Peyer's patch (tissue), 4 donors: ENCODE measurements around the gene DRAXIN. TPM values are rescaled to one million over a fixed set of nuclear protein-coding genes. Genes with fewer than 3 reads are reported as not detected.

Source experiments
- DNase-seq, 3 donors: peaks; one replicate each; pipeline ENCODE4 v3.0.0-alpha.2; 2017 to 2019
- H3K27ac ChIP-seq, 4 donors: fragments of 200-600 bp; sonication (generic); one replicate each; pipeline ENCODE4 v1.5.1; 2016 to 2019
- H3K27me3 ChIP-seq, 2 donors: fragments of 200-600 bp; sonication (generic); one replicate each; pipeline ENCODE4 v1.5.1; 2019
- H3K36me3 ChIP-seq, 3 donors: fragments of 200-600 bp; sonication (generic); one replicate each; pipeline ENCODE4 v1.5.1; 2016 to 2019
- H3K4me1 ChIP-seq, 4 donors: fragments of 200-600 bp; sonication (generic); one replicate each; pipeline ENCODE4 v1.5.1; 2016 to 2019
- H3K4me3 ChIP-seq, 4 donors: fragments of 200-600 bp; sonication (generic); 1 replicate in 3 of 4; 2 replicates in 1 of 4; pipeline ENCODE4 v1.5.1; 2016 to 2019; ENCODE audit warnings: mild to moderate bottlenecking in 1 of 4
- H3K9me3 ChIP-seq, 4 donors: fragments of 200-600 bp; sonication (generic); one replicate each; pipeline ENCODE4 v1.5.1; 2016 to 2019; ENCODE audit warnings: mild to moderate bottlenecking in 1 of 4
- CTCF ChIP-seq, 6 experiments: fragments of 450-650 bp in 4 of 6; fragments of 200-600 bp in 2 of 6; sonication (generic) in 1 of 6; IDR thresholded peaks; one replicate each; pipeline ENCODE4 v1.5.1; 2017 to 2019; ENCODE audit warnings: antibody characterized with exemption in 6 of 6, mild to moderate bottlenecking in 3 of 6, moderate library complexity in 1 of 6
- POLR2A ChIP-seq, 2 donors: fragments of 450-650 bp; IDR thresholded peaks; one replicate each; pipeline ENCODE4 v1.5.1; 2017; ENCODE audit warnings: antibody characterized with exemption in 2 of 2, mild to moderate bottlenecking in 2 of 2, moderate library complexity in 2 of 2
- total RNA-seq, 4 donors: library from RNA; depleted of rRNA; stranded (reverse); fragments of >200 nt; gene quantifications; one replicate each; pipeline ENCODE4 v1.1.0, GENCODE V29; 2016

The DRAXIN gene
- total RNA-seq, 4 donors from 2014 or later, result not detected

GRCh38 chr1:11675325-11675724 lies 16.2 kb upstream of the DRAXIN start:
- Histone ChIP-seq H3K9me3 (no peaks in the 10 kb centered on the region), H3K27ac (no peak overlapping the region), H3K4me3 (no peak overlapping the region), H3K36me3 (peaks cover 0 to 35% (median 0%) of the 10 kb centered on the region in 3 donors), H3K4me1 (peaks cover 0 to 4% (median 0%) of the 10 kb centered on the region in 4 donors), H3K27me3 (no peaks in the 10 kb centered on the region)
- no peak for DNase-seq
- TF ChIP-seq CTCF (IDR thresholded peaks at IDR 0.05) (no peak), POLR2A (IDR thresholded peaks at IDR 0.05) (no peak)

- H3K9me3 ChIP-seq, result no peaks in the 10 kb centered on the region
- H3K4me1 ChIP-seq, result peaks cover 0 to 6% (median 0%) of the 10 kb centered on the region in 4 donors
- H3K27me3 ChIP-seq, result no peaks in the 10 kb centered on the region
- no peak overlapping the region for H3K4me3 ChIP-seq
- DNase-seq, result no peak
- H3K27ac ChIP-seq, result no peak overlapping the region
- H3K36me3 ChIP-seq, result peaks cover 0 to 35% (median 0%) of the 10 kb centered on the region in 3 donors
- TF ChIP-seq POLR2A (IDR thresholded peaks at IDR 0.05) (no peak), CTCF (IDR thresholded peaks at IDR 0.05) (no peak)
Measured at GRCh38 chr1:11676386-11677103, 15.0 kb upstream of the DRAXIN start.

GRCh38 chr1:11678442-11678841 lies 13.1 kb upstream of the DRAXIN start:
- H3K4me1 ChIP-seq, result peaks cover 0 to 11% (median 0%) of the 10 kb centered on the region in 4 donors
- DNase-seq, result no peak
- H3K36me3 ChIP-seq, result peaks cover 0 to 20% (median 0%) of the 10 kb centered on the region in 3 donors
- no peak overlapping the region for H3K4me3 ChIP-seq
- H3K9me3 ChIP-seq, result no peaks in the 10 kb centered on the region
- no peaks in the 10 kb centered on the region for H3K27me3 ChIP-seq
- no peak for TF ChIP-seq POLR2A (IDR thresholded peaks at IDR 0.05)
- TF ChIP-seq CTCF (IDR thresholded peaks at IDR 0.05), result no peak
- H3K27ac ChIP-seq, result no peak overlapping the region

GRCh38 chr1:11680270-11681070 lies 11.0 kb upstream of the DRAXIN start:
- Histone ChIP-seq H3K9me3 (no peaks in the 10 kb centered on the region), H3K36me3 (peaks cover 0 to 2% (median 0%) of the 10 kb centered on the region in 3 donors), H3K27me3 (no peaks in the 10 kb centered on the region), H3K4me1 (peaks cover 0 to 11% (median 0%) of the 10 kb centered on the region in 4 donors), H3K4me3 (peak overlapping the region; percentile 73 to 94 (median 78)), H3K27ac (peak overlapping the region; percentile 76 to 87 (median 80))
- no peak for TF ChIP-seq CTCF (IDR thresholded peaks at IDR 0.05)
- TF ChIP-seq POLR2A (IDR thresholded peaks at IDR 0.05), result peak in 1 of 2 donors; percentile 22
- DNase-seq, result peak in 1 of 3 donors; percentile 51

- Histone ChIP-seq H3K9me3 (no peaks in the 10 kb centered on the region), H3K36me3 (no peaks in the 10 kb centered on the region), H3K4me3 (peak within 1 kb of the TSS; percentile 73 to 94 (median 78)), H3K27ac (peak within 1 kb of the TSS; percentile 76 to 87 (median 80)), H3K27me3 (no peaks in the 10 kb centered on the region), H3K4me1 (peaks cover 0 to 11% (median 0%) of the 10 kb centered on the region in 4 donors)
- peak; percentile 87 to 94 (median 90) for DNase-seq
- TF ChIP-seq POLR2A (IDR thresholded peaks at IDR 0.05), result no peak
- no peak for TF ChIP-seq CTCF (IDR thresholded peaks at IDR 0.05)
Measured at GRCh38 chr1:11681071-11681771, 10.3 kb upstream of the DRAXIN start, which contains the start of gene MAD2L2. Gene MAD2L2, minus strand, starts transcription at chr1:11681148. Its CDS starts 547 bp downstream, at chr1:11680601.
